SK-N-SH (cell line): Measurements from ENCODE around the gene PTCD1.

Experiments
- EP300 ChIP-seq, 2 experiments: IDR thresholded peaks; 2 replicates each; pipeline versions ENCODE4 v1.4.0 to v1.6.1; 2012; ENCODE audit warnings: borderline replicate concordance in 1 of 2, low read depth in 1 of 2, low read length in 1 of 2
- FOXJ3 ChIP-seq: sonication (generic); formaldehyde crosslinking; IDR thresholded peaks from 2 replicates; pipeline ENCODE4 v1.5.1; 2020; ENCODE audit warnings: mild to moderate bottlenecking, missing genetic modification reagents
- GABPA ChIP-seq: IDR thresholded peaks from 2 replicates; pipeline ENCODE4 v1.4.0; 2012; ENCODE audit warnings: low read depth, mild to moderate bottlenecking
- MXI1 ChIP-seq: IDR thresholded peaks from 2 replicates; pipeline ENCODE4 v1.6.1; 2012; ENCODE audit warnings: mild to moderate bottlenecking, low read depth, low read length, improper control_type of control experiment
- POLR2AphosphoS5 ChIP-seq: IDR thresholded peaks from 2 replicates; pipeline ENCODE4 v1.6.1; 2012; ENCODE audit warnings: low read depth, low read length
- SMC3 ChIP-seq: IDR thresholded peaks from 2 replicates; pipeline ENCODE4 v1.6.1; 2012; ENCODE audit warnings: low read depth, low read length, improper control_type of control experiment
- YY1 ChIP-seq: IDR thresholded peaks from 2 replicates; pipeline ENCODE4 v1.4.0; 2012; ENCODE audit warnings: low read depth, mild to moderate bottlenecking
- TF ChIP-seq, protein P1 (sequence below): fragments of 200-600 bp; sonication (generic); IDR thresholded peaks from 2 replicates; pipeline ENCODE4 v1.6.1; 2017; ENCODE audit warnings: antibody characterized with exemption, mild to moderate bottlenecking, moderate library complexity
- TF ChIP-seq, protein P2 (sequence below): IDR thresholded peaks from 2 replicates; pipeline ENCODE4 v1.4.0; 2012; ENCODE audit warnings: low read depth
- TF ChIP-seq, protein P3 (sequence below): IDR thresholded peaks from 2 replicates; pipeline ENCODE4 v1.6.1; 2012; ENCODE audit warnings: mild to moderate bottlenecking, low read depth, low read length, moderate library complexity

DNA sequence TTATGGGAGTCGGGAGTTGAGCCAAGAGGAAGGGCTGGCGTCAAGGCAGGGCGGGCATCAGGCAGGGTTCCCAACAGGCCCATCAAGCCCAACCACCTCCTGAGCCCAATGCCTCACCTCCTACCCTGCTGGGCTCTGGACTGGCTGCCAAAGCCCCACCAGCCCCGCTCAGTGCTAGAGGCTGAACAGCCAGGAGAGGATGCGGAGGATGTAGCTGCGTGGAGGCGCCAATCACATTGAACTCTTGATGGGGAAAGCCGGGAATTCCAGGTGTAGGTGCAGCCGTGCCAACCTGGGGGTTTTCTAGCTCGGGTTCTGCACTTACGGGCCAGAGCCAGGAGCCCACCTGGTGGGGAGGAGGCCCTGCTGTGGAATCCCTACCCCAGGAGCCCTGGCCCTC is 14.5 kb upstream of the PTCD1 start:
- TF ChIP-seq POLR2AphosphoS5 (no peak), GABPA (no peak), SMC3 (no peak), MXI1 (no peak), EP300 (IDR thresholded peaks at IDR 0.05; ENCODE audit: borderline replicate concordance in 1 of 2, low read depth in 1 of 2, low read length in 1 of 2) (no peak), FOXJ3 (CRISPR knock-in tag) (no peak), YY1 (no peak)
- TF ChIP-seq, protein P1, sequence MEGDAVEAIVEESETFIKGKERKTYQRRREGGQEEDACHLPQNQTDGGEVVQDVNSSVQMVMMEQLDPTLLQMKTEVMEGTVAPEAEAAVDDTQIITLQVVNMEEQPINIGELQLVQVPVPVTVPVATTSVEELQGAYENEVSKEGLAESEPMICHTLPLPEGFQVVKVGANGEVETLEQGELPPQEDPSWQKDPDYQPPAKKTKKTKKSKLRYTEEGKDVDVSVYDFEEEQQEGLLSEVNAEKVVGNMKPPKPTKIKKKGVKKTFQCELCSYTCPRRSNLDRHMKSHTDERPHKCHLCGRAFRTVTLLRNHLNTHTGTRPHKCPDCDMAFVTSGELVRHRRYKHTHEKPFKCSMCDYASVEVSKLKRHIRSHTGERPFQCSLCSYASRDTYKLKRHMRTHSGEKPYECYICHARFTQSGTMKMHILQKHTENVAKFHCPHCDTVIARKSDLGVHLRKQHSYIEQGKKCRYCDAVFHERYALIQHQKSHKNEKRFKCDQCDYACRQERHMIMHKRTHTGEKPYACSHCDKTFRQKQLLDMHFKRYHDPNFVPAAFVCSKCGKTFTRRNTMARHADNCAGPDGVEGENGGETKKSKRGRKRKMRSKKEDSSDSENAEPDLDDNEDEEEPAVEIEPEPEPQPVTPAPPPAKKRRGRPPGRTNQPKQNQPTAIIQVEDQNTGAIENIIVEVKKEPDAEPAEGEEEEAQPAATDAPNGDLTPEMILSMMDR = no peak
- TF ChIP-seq, protein P2, sequence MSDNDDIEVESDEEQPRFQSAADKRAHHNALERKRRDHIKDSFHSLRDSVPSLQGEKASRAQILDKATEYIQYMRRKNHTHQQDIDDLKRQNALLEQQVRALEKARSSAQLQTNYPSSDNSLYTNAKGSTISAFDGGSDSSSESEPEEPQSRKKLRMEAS = no peak
- TF ChIP-seq, protein P3, sequence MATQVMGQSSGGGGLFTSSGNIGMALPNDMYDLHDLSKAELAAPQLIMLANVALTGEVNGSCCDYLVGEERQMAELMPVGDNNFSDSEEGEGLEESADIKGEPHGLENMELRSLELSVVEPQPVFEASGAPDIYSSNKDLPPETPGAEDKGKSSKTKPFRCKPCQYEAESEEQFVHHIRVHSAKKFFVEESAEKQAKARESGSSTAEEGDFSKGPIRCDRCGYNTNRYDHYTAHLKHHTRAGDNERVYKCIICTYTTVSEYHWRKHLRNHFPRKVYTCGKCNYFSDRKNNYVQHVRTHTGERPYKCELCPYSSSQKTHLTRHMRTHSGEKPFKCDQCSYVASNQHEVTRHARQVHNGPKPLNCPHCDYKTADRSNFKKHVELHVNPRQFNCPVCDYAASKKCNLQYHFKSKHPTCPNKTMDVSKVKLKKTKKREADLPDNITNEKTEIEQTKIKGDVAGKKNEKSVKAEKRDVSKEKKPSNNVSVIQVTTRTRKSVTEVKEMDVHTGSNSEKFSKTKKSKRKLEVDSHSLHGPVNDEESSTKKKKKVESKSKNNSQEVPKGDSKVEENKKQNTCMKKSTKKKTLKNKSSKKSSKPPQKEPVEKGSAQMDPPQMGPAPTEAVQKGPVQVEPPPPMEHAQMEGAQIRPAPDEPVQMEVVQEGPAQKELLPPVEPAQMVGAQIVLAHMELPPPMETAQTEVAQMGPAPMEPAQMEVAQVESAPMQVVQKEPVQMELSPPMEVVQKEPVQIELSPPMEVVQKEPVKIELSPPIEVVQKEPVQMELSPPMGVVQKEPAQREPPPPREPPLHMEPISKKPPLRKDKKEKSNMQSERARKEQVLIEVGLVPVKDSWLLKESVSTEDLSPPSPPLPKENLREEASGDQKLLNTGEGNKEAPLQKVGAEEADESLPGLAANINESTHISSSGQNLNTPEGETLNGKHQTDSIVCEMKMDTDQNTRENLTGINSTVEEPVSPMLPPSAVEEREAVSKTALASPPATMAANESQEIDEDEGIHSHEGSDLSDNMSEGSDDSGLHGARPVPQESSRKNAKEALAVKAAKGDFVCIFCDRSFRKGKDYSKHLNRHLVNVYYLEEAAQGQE = no peak
